Stimulated activated CD4-positive, alpha-beta T cell treated with anti-CD3 and anti-CD28 coated beads, TNF-alpha, amount 100 ng/mL, for 24 hours (primary cell): ENCODE results near the gene ISM2.

Source experiments
- DNase-seq, 3 experiments: peaks; one replicate each; pipeline ENCODE4 v3.0.0-alpha.2; 2020; ENCODE audit warnings: low read depth in 3 of 3

Gene ISM2

GRCh38 chr14:77469067-77469505, 29.5 kb downstream of the ISM2 start:
- no peak for DNase-seq

DNA sequence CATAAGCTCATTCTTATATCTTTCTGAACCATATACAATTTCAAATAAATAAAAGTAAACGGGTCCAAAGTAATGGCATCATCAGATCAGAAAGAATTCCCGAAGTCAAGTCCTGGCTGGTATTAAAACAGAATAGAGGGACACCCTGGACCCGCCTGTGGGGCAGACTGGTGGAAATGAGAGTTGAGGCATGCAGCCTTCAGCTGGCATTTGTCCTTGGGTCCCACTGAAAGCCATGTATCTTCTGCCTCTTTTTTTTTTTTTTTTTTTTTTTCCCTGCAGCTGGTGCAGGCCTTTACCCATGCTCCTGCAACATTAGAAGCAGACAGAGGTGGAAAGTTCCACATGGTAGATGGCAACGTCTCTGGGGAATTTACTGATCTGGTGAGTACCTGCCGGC, 30.8 kb downstream of the ISM2 start:
- DNase-seq: no peak

DNA sequence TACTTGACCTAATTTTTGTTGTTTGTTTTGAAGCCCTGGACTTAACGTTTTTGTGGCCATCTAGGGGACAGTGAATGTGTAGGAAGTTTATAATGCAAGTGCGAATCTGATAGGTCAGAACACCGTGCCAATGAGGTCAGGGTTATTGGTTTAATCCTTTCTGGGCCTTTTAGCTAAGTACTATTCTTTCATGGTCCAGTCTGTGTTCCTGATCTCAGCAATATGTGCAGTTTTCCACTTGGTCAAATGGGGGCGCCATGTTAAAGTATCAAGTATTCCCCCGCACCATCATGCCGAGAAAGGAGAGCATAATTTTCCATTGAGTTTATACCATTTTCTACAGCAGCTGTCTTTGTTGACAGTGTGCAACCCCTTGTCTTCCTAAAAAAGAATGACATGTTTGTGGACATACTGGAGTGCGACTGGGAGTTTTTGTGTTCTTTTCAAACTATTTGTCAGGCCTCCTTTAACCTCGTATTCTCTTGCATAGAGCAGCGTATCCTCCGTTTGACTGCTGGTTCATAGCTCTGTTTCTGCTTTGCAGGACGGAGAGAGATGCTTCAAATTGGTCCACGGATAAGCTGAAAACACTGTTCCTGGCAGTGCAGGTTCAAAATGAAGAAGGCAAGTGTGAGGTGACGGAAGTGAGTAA, 39.4 kb downstream of the ISM2 start:
- peak; percentile 15 to 63 (median 42) for DNase-seq

DNA sequence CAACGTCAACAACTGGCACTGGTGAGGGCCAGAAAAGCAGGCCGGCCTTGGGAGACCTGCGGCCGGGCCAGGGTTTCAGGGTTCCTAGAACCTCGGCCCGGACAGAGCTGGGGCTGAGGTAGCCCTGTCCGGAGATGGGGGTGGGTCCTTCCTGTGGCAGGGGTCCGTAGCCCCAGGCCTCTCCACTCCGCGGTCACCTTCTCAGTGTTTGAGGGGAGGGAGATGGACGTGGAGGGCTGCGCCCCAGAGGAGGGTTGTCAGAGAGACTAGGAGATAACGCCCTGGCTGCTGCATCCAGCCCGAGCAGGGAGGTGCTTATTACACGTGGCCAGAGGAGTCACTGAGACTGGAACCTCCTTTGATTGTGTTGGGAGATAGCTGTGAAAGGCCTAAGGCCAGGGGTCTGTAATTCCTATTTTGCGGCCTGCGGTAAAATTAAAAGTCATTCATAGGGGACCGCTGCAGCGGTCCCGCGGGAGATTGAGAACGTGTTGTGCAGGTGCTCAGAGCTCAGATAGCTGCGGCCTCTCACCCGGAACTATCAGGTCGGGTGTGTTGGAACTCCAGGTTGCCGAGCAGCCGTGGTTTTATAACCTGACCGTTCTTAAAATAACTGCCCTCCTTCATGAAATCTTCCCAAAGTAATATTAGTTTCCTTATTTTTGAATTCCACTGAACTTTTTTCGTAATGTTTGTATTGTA, 40.2 kb downstream of the ISM2 start:
- peak; percentile 11 to 31 (median 13) for DNase-seq

DNA sequence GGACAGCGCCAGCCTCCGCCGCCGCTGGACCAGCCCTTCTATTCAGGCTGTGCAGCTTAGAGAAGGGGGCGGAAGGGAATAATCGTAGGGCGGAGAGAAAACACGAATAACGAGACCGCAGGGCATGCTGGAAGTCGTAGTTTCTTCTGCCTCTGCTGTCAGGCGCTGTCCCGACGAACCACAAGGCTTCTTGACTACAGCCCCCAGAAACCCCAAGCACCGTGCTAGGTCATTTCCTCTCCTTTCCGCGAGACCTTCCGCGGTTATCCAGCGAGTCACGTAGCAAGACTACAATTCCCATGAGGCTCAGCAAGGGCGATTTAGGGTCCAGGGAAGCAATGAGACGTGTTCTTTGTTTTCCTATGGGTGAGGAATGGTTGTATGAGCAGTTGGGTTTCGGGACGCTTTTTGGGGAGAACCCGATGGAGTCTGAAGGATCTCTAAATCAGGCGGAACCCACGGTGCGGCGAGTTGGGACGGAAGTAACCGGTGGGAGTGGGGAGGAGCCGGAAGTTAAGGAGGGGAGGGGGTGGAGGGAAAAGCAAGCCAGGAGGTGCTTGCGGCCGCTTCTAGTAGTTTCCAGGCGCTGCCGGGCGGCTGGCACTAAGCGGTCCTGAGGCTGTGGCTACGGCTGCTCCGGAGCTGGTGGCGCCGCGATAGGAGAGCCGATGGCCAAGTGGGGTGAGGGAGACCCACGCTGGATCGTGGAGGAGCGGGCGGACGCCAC, 40.9 kb downstream of the ISM2 start, which contains the start of the genes AHSA1 and VIPAS39:
Gene AHSA1 (plus strand): TSS at position 572 of the 727 bp plus-strand sequence. CDS start 97 bp downstream, at position 669.
Gene VIPAS39 (minus strand): TSS at position 80 of the 727 bp plus-strand sequence. CDS start 3,499 bp downstream, outside the sequence.
- DNase-seq: peak; percentile 81 to 90 (median 90)

DNA sequence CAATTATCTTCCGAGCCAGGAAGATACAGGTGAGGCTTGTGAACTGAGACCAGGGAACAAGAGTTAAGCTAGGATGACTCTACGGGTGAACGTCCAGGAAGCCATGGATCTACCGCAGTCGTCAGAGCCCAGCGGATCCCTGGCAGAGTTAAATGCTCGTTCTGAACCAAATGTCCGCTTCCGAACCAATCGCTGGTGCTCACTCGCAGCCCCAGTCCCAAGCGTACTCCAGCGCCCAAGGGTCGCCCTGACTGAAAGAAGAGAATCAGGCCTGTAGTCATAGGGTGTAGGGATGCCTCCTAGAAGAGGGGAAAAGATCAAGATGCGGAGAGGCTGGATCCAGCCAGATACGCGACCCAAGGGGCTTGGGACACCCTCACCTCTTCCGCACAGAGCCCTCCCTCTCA, 41.5 kb downstream of the ISM2 start:
- DNase-seq: no peak

- no peak for DNase-seq
Measured at GRCh38 chr14:77455966-77456640, 42.5 kb downstream of the ISM2 start.

DNA sequence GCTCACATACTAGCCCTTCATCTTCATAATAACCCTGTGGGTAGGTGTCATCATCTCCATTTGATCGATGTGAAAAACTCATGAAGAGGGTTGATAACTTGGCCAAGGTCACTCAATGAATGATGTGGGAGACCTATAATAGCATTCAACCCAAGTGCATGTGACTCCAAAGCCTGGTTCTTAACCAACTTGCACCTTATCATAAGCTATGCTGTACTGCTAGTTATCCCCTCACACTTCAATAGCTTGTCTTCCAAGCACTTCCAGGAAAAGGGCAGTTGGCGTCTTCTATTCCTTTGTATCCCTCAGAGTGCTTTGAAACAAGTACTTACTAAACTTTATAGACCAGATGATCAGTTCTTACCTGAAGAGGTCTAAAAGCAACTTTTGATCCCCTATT, 56.4 kb downstream of the ISM2 start:
- no peak for DNase-seq

GRCh38 chr14:77439861-77440260, 58.8 kb downstream of the ISM2 start:
- DNase-seq: no peak

- no peak for DNase-seq
Measured at GRCh38 chr14:77438596-77438995, 60.0 kb downstream of the ISM2 start.

- no peak for DNase-seq
Measured at GRCh38 chr14:77436042-77436441, 62.6 kb downstream of the ISM2 start.

DNA sequence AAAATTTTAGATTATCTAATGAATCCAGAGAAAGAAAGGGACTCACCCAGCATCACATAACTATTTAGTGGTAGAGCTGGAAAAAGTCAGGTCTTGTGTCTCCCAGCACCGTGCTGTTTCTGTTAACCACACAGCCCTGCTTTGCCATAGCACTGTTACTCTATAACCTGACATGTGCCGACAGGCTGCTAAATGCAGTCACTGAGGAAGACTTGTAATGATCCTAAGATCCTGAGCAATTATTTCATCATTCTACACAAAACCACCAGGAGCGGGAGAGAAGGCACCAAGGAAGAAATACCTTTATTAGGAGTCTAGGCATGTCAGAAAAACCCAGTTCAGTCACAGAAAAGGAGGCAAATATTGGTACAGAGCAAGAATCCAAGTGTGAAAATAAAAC, 72.2 kb downstream of the ISM2 start:
- no peak for DNase-seq

- no peak for DNase-seq
Measured at GRCh38 chr14:77424862-77425261, 73.8 kb downstream of the ISM2 start.
